Large intestine (tissue), 3 donors: ENCODE measurements around the gene TTLL5. TPM values are rescaled to one million over a fixed set of nuclear protein-coding genes. Genes with fewer than 3 reads are reported as not detected.

Experiments used
- DNase-seq, 2 donors: peaks; one replicate each; pipeline versions ENCODE4 v3.0.0 to v3.0.0-alpha.2; 2013
- H3K27ac ChIP-seq: one replicate; pipeline ENCODE4 v1.5.1; 2013; ENCODE audit warnings: low read length
- H3K27me3 ChIP-seq: 2 replicates; pipeline ENCODE4 v1.6.1; 2013; ENCODE audit warnings: low read length; ENCODE audit not compliant: control insufficient read depth, insufficient read depth
- H3K36me3 ChIP-seq: 2 replicates; pipeline ENCODE4 v1.6.1; 2013; ENCODE audit warnings: low read length; ENCODE audit not compliant: control insufficient read depth, insufficient read depth
- H3K4me1 ChIP-seq: one replicate; pipeline ENCODE4 v1.6.1; 2013; ENCODE audit warnings: low read length; ENCODE audit not compliant: control insufficient read depth, insufficient read depth
- H3K4me3 ChIP-seq: one replicate; pipeline ENCODE4 v1.5.1; 2013; ENCODE audit warnings: low read length
- H3K9me3 ChIP-seq: one replicate; pipeline ENCODE4 v1.6.1; 2013; ENCODE audit warnings: mild to moderate bottlenecking, low read depth, low read length, moderate library complexity; ENCODE audit not compliant: control insufficient read depth
- WGBS: methylation state at CpG from one replicate; pipeline ENCODE4 v1.1.5; 2013; ENCODE audit warnings: low lambda C conversion rate; ENCODE audit not compliant: insufficient coverage; 5-methylcytosine and 5-hydroxymethylcytosine counted together
- polyA plus RNA-seq: library from polyadenylated mRNA; unstranded; fragments of 120-200 nt; gene quantifications from one replicate; pipeline ENCODE4 v1.2.1, GENCODE V29; 2013

TTLL5 gene
- polyA plus RNA-seq, 1 donor, result 15.2 TPM

DNA sequence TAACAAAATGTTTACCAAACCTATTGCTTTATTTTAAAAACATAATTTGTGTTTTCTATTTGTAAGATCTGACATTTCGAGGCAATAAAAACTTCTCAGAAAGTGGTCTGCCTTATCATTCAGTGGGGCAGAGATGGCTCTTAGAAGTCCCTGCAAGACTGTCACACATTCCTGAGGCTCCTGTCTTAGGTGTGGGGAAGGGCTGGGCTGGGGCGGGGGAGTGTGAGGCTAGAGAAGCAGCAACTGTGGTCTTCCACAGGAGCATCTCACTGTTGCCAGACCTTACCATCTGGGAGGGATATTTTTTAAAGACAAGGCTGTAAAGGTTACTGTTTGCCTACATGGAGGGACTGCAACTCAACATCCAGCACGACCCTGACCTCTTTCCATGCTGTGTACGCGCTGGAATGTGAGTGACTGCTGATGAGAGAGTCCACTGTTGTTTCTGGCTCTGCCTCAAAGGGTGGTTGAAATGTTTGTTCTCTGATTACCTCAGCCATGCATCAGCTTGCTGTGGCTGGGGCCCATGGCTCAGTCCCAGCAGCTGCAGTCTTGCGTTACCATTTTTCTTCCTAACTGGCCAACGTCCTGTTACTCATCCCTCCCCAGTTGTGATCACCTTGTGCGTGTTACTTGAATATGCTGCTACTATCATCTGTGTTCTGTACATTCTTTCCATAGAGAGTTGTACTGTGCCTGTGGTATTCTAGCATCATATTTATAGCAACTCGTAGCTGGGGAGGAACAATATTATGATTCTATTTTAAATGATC is 12.8 kb upstream of the TTLL5 start:
- no CpG with 5 or more reads among the region's 9 CpGs for WGBS
- Histone ChIP-seq H3K4me1 (peaks cover 15% of the 10 kb centered on the region), H3K4me3 (no peak overlapping the region), H3K36me3 (peaks cover 28% of the 10 kb centered on the region), H3K9me3 (no peaks in the 10 kb centered on the region), H3K27ac (no peak overlapping the region), H3K27me3 (no peaks in the 10 kb centered on the region)
- DNase-seq, result peak in 1 of 2 donors; percentile 33

DNA sequence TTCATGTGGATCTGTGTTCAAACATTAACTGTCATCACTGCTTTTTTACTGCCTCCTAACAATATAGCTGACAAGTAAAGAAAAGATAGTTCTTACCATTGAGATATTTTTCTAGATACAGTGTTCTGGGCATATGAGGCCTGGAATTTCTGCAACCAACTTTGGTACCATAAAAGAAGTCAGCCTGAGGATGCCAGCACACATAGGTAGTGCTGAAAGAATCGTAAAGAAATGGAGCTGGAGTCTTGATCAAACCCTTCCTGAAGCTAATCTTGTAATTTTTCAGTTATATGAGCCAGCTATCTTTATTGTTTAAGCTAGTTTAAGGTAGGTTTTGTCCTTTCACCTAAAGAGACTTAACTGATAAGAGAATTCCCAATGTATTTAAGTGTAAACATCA is 11.7 kb upstream of the TTLL5 start:
- H3K27ac ChIP-seq, result no peak overlapping the region
- H3K4me3 ChIP-seq, result no peak overlapping the region
- no CpG with 5 or more reads among the region's 1 CpG for WGBS
- peaks cover 32% of the 10 kb centered on the region for H3K36me3 ChIP-seq
- peaks cover 23% of the 10 kb centered on the region for H3K4me1 ChIP-seq
- no peaks in the 10 kb centered on the region for H3K9me3 ChIP-seq
- DNase-seq, result no peak
- H3K27me3 ChIP-seq, result no peaks in the 10 kb centered on the region

DNA sequence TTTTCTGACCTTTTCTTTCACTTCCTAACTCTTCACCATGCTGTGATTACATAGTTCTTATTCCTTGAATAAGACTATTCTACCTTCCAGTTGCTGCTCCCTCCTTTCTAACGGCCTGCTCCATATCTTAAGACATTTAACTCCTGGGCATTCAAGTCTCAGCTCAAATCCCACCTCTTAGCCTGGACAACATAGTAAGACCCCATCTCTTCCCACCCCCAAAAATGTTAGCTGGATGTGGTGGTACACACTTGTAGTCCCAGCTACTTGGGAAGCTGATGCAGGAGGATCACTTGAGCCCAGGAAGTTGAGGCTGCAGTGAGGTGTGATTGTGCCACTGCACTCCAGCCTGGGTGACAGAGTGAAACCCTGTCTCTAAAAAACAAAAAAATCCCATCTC is 11.3 kb upstream of the TTLL5 start:
- WGBS, result no CpG with 5 or more reads among the region's 1 CpG

GRCh38 chr14:75650253-75651058 is 10.6 kb upstream of the TTLL5 start:
- Histone ChIP-seq H3K27me3 (no peaks in the 10 kb centered on the region), H3K36me3 (peaks cover 42% of the 10 kb centered on the region), H3K27ac (peak overlapping the region; percentile 11), H3K4me3 (no peak overlapping the region), H3K9me3 (no peaks in the 10 kb centered on the region), H3K4me1 (peaks cover 23% of the 10 kb centered on the region)
- peak in 1 of 2 donors; percentile 65 for DNase-seq
- 50% methylated on average over 2 of the region's 5 CpGs for WGBS

More for the DNA sequence above, 11.3 kb upstream of the TTLL5 start:
- no peaks in the 10 kb centered on the region for H3K9me3 ChIP-seq
- DNase-seq, result no peak
- no peaks in the 10 kb centered on the region for H3K27me3 ChIP-seq
- H3K36me3 ChIP-seq, result peaks cover 36% of the 10 kb centered on the region
- no peak overlapping the region for H3K27ac ChIP-seq
- no peak overlapping the region for H3K4me3 ChIP-seq
- peaks cover 23% of the 10 kb centered on the region for H3K4me1 ChIP-seq

- no peak overlapping the region for H3K27ac ChIP-seq
- no CpG with 5 or more reads among the region's 1 CpG for WGBS
- no peak overlapping the region for H3K4me3 ChIP-seq
- DNase-seq, result no peak
- peaks cover 52% of the 10 kb centered on the region for H3K36me3 ChIP-seq
- no peaks in the 10 kb centered on the region for H3K27me3 ChIP-seq
- H3K9me3 ChIP-seq, result no peaks in the 10 kb centered on the region
- H3K4me1 ChIP-seq, result peaks cover 23% of the 10 kb centered on the region
Measured at GRCh38 chr14:75653563-75653962, 7.5 kb upstream of the TTLL5 start.

DNA sequence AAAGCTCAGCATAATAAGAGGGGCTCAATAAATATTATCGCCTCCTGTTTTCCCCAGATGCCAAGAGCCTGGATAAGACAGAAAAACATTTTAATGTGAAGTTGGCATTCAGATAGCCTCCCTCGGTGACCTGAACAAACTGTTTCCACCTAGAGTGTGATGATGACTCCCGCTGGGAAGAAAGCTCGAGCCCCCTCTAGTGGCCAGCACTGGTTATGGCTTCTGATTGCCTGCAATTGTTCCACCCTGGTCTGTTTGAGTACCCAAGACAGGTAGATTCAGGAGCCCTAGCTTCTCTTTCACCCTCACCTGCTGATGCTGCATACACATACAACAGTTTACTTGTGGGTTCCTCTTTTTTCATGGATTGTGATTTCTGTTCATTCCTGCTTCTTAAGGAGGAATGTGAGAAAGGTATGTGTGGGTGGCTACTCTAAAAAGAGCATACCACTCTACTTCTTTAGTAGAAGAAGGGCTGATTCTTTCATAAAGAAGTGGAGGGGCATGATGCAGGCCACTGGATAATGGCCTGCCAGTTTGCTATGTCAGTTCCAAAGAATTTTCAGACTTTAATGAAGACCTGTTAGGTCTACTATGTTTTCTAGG is 6.8 kb upstream of the TTLL5 start:
- H3K36me3 ChIP-seq, result peaks cover 52% of the 10 kb centered on the region
- H3K4me3 ChIP-seq, result no peak overlapping the region
- no peaks in the 10 kb centered on the region for H3K27me3 ChIP-seq
- WGBS, result no CpG with 5 or more reads among the region's 4 CpGs
- H3K4me1 ChIP-seq, result peaks cover 23% of the 10 kb centered on the region
- H3K9me3 ChIP-seq, result no peaks in the 10 kb centered on the region
- DNase-seq, result peak; percentile 61 to 62
- H3K27ac ChIP-seq, result no peak overlapping the region

- Histone ChIP-seq H3K27me3 (no peaks in the 10 kb centered on the region), H3K36me3 (peaks cover 46% of the 10 kb centered on the region), H3K9me3 (no peaks in the 10 kb centered on the region), H3K4me3 (no peak overlapping the region), H3K27ac (no peak overlapping the region), H3K4me1 (peaks cover 24% of the 10 kb centered on the region)
- DNase-seq, result no peak
- no CpG with 5 or more reads among the region's 1 CpG for WGBS
Measured at GRCh38 chr14:75655235-75655634, 5.8 kb upstream of the TTLL5 start.

GRCh38 chr14:75657331-75657730 is 3.7 kb upstream of the TTLL5 start:
- Histone ChIP-seq H3K4me1 (peaks cover 16% of the 10 kb centered on the region), H3K9me3 (no peaks in the 10 kb centered on the region), H3K36me3 (peaks cover 28% of the 10 kb centered on the region), H3K27ac (no peak overlapping the region), H3K4me3 (no peak overlapping the region), H3K27me3 (no peaks in the 10 kb centered on the region)
- DNase-seq, result no peak
- WGBS, result 67% methylated on average over 1 of the region's 4 CpGs

DNA sequence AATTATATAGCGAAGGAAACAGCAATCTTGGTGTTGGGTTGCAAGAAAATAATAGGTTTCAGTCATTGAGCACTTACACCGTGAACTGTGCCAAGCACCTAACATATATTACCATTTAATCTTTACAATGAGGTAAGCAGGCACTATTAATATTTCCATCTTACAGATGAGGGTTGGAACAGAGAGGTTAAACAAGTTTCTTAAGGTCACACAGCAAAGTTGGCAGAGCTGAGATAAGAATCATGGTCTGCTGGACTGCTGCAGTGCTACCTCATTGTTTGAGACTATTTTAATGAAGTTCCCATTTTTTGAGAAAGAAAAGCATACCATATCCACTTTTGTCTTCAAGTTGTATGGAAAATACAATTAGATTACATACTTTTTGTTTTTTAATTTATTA is 2.1 kb upstream of the TTLL5 start:
- peaks cover 11% of the 10 kb centered on the region for H3K4me1 ChIP-seq
- H3K27ac ChIP-seq, result no peak overlapping the region
- no CpG with 5 or more reads among the region's 2 CpGs for WGBS
- no peak for DNase-seq
- no peaks in the 10 kb centered on the region for H3K27me3 ChIP-seq
- peaks cover 22% of the 10 kb centered on the region for H3K36me3 ChIP-seq
- H3K9me3 ChIP-seq, result no peaks in the 10 kb centered on the region
- no peak overlapping the region for H3K4me3 ChIP-seq

DNA sequence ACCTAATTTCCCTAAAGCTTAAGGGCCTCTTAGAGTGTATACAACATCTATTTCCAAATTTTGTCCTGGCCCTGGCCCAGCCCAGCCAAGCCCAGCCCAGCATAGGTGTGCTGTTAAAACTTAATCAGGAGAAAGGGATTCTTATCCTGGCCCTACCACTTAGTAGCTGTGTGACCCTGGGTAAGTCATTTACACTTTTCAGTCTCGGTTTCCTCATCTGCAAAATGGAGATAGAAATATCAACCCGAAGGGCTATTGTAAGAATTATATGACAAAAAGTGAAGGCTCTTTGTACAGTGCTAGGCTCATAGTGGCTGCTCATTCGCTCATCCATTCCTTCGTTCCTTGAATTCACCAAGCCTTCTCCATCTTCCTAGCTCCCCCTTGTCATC is 812 bp upstream of the TTLL5 start:
- Histone ChIP-seq H3K4me1 (peaks cover 11% of the 10 kb centered on the region), H3K9me3 (no peaks in the 10 kb centered on the region), H3K36me3 (peaks cover 13% of the 10 kb centered on the region), H3K27ac (peak overlapping the region; percentile 72), H3K4me3 (peak overlapping the region; percentile 67), H3K27me3 (no peaks in the 10 kb centered on the region)
- 6% methylated on average over 2 of the region's 4 CpGs for WGBS
- no peak for DNase-seq
